Keratinocyte (primary cell): ENCODE results near the gene MBP.

Source experiments
- CTCF ChIP-seq, 3 experiments: IDR thresholded peaks in 1 of 3; conservative IDR thresholded peaks in 1 of 3; optimal IDR thresholded peaks in 1 of 3; 2 replicates in 2 of 3; 3 replicates in 1 of 3; pipeline versions ENCODE3 to v1.5.1; 2011; ENCODE audit warnings: low read length in 3 of 3, mild to moderate bottlenecking in 3 of 3, moderate library complexity in 2 of 3, control low read depth in 1 of 3, inconsistent platforms in 1 of 3; ENCODE audit not compliant: insufficient read depth in 2 of 3; ENCODE audit errors: extremely low read depth in 1 of 3
- EZH2 ChIP-seq: IDR thresholded peaks from one replicate; pipeline ENCODE4 v1.6.1; 2012; ENCODE audit warnings: inconsistent platforms, mild to moderate bottlenecking, low read length, moderate library complexity

- no peak for TF ChIP-seq CTCF (optimal IDR thresholded peaks at IDR 0.05 in 1 of 3, IDR thresholded peaks at IDR 0.05 in 1 of 3, conservative IDR thresholded peaks at IDR 0.05 in 1 of 3; ENCODE audit: extremely low read depth in 1 of 3, insufficient read depth in 2 of 3, low read length in 3 of 3)
- no peak for TF ChIP-seq EZH2
Observed at GRCh38 chr18:77037567-77037966, 95.0 kb downstream of the MBP start.
